Measurements from ENCODE around the gene STK39. TPM values are rescaled to one million over a fixed set of nuclear protein-coding genes. Genes with fewer than 3 reads are reported as not detected.
A peak's percentile ranks its signal among the peaks of the same experiment; 100 is the strongest.

The STK39 gene
- total RNA-seq, 1 experiment from 2014 or later = 9.2 TPM

- DNase-seq (ENCODE audit: low spot score) = no peak
Measured at GRCh38 chr2:168243061-168243460, 4.3 kb downstream of the STK39 start.

- DNase-seq (ENCODE audit: low spot score) = no peak
Measured at GRCh38 chr2:168241746-168242145, 5.6 kb downstream of the STK39 start.

GRCh38 chr2:168241208-168241607, 6.2 kb downstream of the STK39 start:
- no peak for DNase-seq (ENCODE audit: low spot score)

GRCh38 chr2:168239281-168239680, 8.1 kb downstream of the STK39 start:
- DNase-seq (ENCODE audit: low spot score) = no peak

- DNase-seq (ENCODE audit: low spot score) = no peak
Measured at GRCh38 chr2:168237741-168238140, 9.7 kb downstream of the STK39 start.

GRCh38 chr2:168234407-168235085, 12.8 kb downstream of the STK39 start:
- DNase-seq (ENCODE audit: low spot score) = no peak

GRCh38 chr2:168233726-168234406, 13.5 kb downstream of the STK39 start:
- DNase-seq (ENCODE audit: low spot score) = no peak

GRCh38 chr2:168233166-168233565, 14.2 kb downstream of the STK39 start:
- DNase-seq (ENCODE audit: low spot score) = no peak

GRCh38 chr2:168231609-168232241, 15.7 kb downstream of the STK39 start:
- DNase-seq (ENCODE audit: low spot score) = no peak

GRCh38 chr2:168230389-168230788, 17.0 kb downstream of the STK39 start:
- DNase-seq (ENCODE audit: low spot score) = no peak

GRCh38 chr2:168224346-168224745, 23.0 kb downstream of the STK39 start:
- DNase-seq (ENCODE audit: low spot score) = no peak

GRCh38 chr2:168222088-168222487, 25.3 kb downstream of the STK39 start:
- no peak for DNase-seq (ENCODE audit: low spot score)

- no peak for DNase-seq (ENCODE audit: low spot score)
Measured at GRCh38 chr2:168220965-168221819, 26.2 kb downstream of the STK39 start.

GRCh38 chr2:168217920-168218319, 29.5 kb downstream of the STK39 start:
- no peak for DNase-seq (ENCODE audit: low spot score)

GRCh38 chr2:168216351-168217005, 30.9 kb downstream of the STK39 start:
- no peak for DNase-seq (ENCODE audit: low spot score)

- DNase-seq (ENCODE audit: low spot score) = no peak
Measured at GRCh38 chr2:168215813-168216212, 31.6 kb downstream of the STK39 start.

GRCh38 chr2:168212866-168213265, 34.5 kb downstream of the STK39 start:
- DNase-seq (ENCODE audit: low spot score) = no peak

GRCh38 chr2:168212167-168212566, 35.2 kb downstream of the STK39 start:
- DNase-seq (ENCODE audit: low spot score) = no peak

GRCh38 chr2:168211664-168212163, 35.7 kb downstream of the STK39 start:
- no peak for DNase-seq (ENCODE audit: low spot score)

- peak; percentile 78 for DNase-seq (ENCODE audit: low spot score)
Measured at GRCh38 chr2:168210895-168211570, 36.4 kb downstream of the STK39 start.

Measured in H4 (cell line).